ENCODE measurements around the gene CLEC1A. TPM values are rescaled to one million over a fixed set of nuclear protein-coding genes. Genes with fewer than 3 reads are reported as not detected.

Gene CLEC1A
- total and polyA plus RNA-seq, 3 donors from 2014 or later, result 2.7 to 3.2 (median 2.9) TPM

GRCh38 chr12:10119066-10119465 is 20.3 kb upstream of the CLEC1A start:
- Histone ChIP-seq H3K27ac (no peak overlapping the region), H3K36me3 (ENCODE audit: low read depth, missing control alignments) (no peaks in the 10 kb centered on the region), H3K9me3 (no peaks in the 10 kb centered on the region), H3K27me3 (no peaks in the 10 kb centered on the region), H3K4me3 (no peak overlapping the region), H3K4me1 (no peaks in the 10 kb centered on the region)
- intact Hi-C loops (cut with DNase I; ENCODE audit: low total_unique reads), result no loop called here
- TF ChIP-seq, protein P1, sequence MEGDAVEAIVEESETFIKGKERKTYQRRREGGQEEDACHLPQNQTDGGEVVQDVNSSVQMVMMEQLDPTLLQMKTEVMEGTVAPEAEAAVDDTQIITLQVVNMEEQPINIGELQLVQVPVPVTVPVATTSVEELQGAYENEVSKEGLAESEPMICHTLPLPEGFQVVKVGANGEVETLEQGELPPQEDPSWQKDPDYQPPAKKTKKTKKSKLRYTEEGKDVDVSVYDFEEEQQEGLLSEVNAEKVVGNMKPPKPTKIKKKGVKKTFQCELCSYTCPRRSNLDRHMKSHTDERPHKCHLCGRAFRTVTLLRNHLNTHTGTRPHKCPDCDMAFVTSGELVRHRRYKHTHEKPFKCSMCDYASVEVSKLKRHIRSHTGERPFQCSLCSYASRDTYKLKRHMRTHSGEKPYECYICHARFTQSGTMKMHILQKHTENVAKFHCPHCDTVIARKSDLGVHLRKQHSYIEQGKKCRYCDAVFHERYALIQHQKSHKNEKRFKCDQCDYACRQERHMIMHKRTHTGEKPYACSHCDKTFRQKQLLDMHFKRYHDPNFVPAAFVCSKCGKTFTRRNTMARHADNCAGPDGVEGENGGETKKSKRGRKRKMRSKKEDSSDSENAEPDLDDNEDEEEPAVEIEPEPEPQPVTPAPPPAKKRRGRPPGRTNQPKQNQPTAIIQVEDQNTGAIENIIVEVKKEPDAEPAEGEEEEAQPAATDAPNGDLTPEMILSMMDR (IDR thresholded peaks at IDR 0.05), result no peak
- TF ChIP-seq POLR2A (IDR thresholded peaks at IDR 0.05), result no peak
- 81 to 83% methylated on average over 3 of the region's 3 CpGs for WGBS, 2 donors
- DNase-seq, result no peak

DNA sequence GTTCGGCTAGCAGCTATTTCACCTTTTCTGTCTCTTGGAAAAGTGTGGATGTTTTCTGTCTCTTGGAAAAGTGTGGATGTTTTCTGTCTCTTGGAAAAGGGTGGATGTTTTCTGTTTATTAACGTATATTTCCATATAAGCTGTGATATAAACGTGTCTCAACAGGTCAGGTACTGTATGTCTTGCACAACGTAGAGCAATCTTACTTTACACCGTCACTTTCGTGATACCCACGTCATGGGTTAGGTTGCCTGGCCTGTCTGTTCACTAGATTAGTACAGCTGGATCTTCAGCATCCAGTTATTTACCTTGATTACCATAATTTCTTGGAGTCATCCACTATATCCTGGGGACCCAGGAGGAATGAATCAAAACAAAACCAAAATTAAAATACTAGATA is 17.1 kb upstream of the CLEC1A start:
- intact Hi-C loops (cut with DNase I; ENCODE audit: low total_unique reads), result no loop called here

DNA sequence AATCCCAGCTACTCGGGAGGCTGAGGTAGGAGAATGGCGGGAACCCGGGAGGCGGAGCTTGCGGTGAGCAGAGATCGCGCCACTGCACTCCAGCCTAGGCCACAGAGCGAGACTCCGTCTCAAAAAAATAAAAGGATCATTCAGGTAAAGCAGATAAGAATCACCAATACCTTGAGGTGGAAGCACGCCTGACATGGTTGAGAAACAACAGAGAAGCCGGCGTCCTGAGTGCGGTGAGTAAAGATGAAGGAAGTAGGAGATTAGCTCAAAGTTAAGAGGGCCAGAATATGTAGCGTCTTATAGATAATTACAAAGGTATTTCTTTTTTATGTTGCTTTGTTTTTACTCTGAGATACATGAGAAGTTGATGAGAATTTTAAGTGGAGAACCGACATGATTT is 16.5 kb upstream of the CLEC1A start:
- peak overlapping the region; percentile 1 to 22 for H3K4me3 ChIP-seq
- TF ChIP-seq, protein P1 (IDR thresholded peaks at IDR 0.05), result no peak
- TF ChIP-seq POLR2A (IDR thresholded peaks at IDR 0.05), result no peak
- no peak overlapping the region for H3K27ac ChIP-seq
- no peaks in the 10 kb centered on the region for H3K27me3 ChIP-seq
- intact Hi-C loops (cut with DNase I; ENCODE audit: low total_unique reads), result no loop called here
- H3K9me3 ChIP-seq, result no peaks in the 10 kb centered on the region
- H3K36me3 ChIP-seq (ENCODE audit: low read depth, missing control alignments), result no peaks in the 10 kb centered on the region
- WGBS, 2 donors, result 58 to 73% methylated on average over 15 of the region's 15 CpGs
- DNase-seq, result no peak
- no peaks in the 10 kb centered on the region for H3K4me1 ChIP-seq

More for the DNA sequence above, 17.1 kb upstream of the CLEC1A start:
- Histone ChIP-seq H3K27me3 (no peaks in the 10 kb centered on the region), H3K36me3 (ENCODE audit: low read depth, missing control alignments) (no peaks in the 10 kb centered on the region), H3K4me3 (no peak overlapping the region), H3K27ac (no peak overlapping the region), H3K4me1 (no peaks in the 10 kb centered on the region), H3K9me3 (no peaks in the 10 kb centered on the region)
- no peak for TF ChIP-seq POLR2A (IDR thresholded peaks at IDR 0.05)
- TF ChIP-seq, protein P1 (IDR thresholded peaks at IDR 0.05), result no peak
- WGBS, 2 donors, result 69 to 82% methylated on average over 7 of the region's 7 CpGs
- DNase-seq, result no peak

DNA sequence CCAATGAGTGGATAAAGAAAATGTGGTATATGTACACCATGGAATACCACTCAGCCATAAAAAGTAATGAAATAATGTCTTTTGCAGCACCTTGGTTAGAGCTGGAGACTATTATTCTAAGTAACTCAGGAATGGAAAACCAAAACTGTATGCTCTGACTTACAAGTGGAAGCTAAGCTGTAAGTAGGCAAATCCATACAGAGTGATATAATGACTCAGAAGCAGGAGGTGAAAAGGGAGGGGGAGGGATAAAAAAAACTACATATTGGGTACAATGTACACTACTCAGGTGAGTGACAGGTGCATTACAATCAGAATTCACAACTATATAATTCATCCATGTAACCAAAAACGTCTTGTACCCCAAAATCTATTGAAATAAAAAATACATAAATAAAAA is 15.1 kb upstream of the CLEC1A start:
- WGBS, 2 donors, result 45 to 58% methylated on average over 1 of the region's 1 CpG
- TF ChIP-seq POLR2A (IDR thresholded peaks at IDR 0.05), result no peak
- TF ChIP-seq, protein P1 (IDR thresholded peaks at IDR 0.05), result no peak
- no peaks in the 10 kb centered on the region for H3K27me3 ChIP-seq
- H3K4me3 ChIP-seq, result no peak overlapping the region
- H3K36me3 ChIP-seq (ENCODE audit: low read depth, missing control alignments), result no peaks in the 10 kb centered on the region
- H3K27ac ChIP-seq, result no peak overlapping the region
- intact Hi-C loops (cut with DNase I; ENCODE audit: low total_unique reads), result no loop called here
- H3K4me1 ChIP-seq, result no peaks in the 10 kb centered on the region
- H3K9me3 ChIP-seq, result no peaks in the 10 kb centered on the region
- DNase-seq, result no peak

GRCh38 chr12:10113075-10113474 is 14.3 kb upstream of the CLEC1A start:
- Histone ChIP-seq H3K27ac (no peak overlapping the region), H3K4me3 (no peak overlapping the region), H3K36me3 (ENCODE audit: low read depth, missing control alignments) (no peaks in the 10 kb centered on the region), H3K9me3 (no peaks in the 10 kb centered on the region), H3K27me3 (no peaks in the 10 kb centered on the region), H3K4me1 (no peaks in the 10 kb centered on the region)
- DNase-seq, result no peak
- TF ChIP-seq, protein P1 (IDR thresholded peaks at IDR 0.05), result no peak
- TF ChIP-seq POLR2A (IDR thresholded peaks at IDR 0.05), result no peak
- intact Hi-C loops (cut with DNase I; ENCODE audit: low total_unique reads), result no loop called here
- WGBS, 2 donors, result 80 to 86% methylated on average over 1 of the region's 1 CpG
